EL (cell line): ENCODE measurements around the gene NOS1AP.
"Not testable (repeated sequence)": the region's sequence is repeated elsewhere in the genome, so short reads cannot be mapped to it uniquely, and the experiment has no call there.

Experiments
- DNase-seq: peaks from one replicate; pipeline ENCODE4 v3.0.0-alpha.2; 2016

The NOS1AP gene

DNA sequence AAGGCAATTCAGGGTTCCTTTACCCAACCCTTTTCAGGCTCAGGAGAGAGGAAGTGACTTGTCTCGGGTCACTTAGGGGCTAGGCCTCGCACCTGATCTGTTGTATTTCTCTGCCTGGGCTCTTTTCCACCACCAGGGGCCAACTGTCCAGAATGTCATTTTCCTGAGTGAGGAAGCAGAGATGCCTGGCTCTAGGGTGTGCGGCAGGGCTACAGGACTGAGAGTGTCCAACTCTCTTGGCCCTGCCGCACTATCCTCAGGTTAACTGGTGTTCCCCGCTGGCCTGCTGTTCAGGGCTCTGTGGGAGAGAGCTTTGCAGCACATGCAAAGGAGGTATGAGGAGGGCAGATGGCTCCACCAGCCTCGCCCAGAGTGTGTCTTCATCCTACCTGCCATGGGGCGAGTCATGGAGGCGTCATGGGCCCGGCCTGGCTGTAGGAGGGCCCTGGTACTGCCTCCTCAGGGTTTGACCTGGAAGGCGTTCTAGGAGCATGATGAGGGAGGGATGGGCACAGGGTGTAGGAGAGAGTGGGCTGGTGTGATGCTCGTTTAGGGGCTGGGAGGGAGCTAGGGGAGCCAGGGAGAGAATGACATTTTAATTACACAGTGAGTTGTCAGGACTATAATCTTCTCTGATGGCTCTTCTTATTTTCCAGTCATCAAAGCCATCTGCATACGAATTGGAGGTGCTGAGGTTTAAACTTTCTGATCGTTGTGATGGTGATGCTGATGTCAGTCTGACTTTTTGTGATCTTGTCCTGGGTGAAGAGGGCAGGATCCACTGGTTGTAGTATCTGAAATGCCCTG, 128.3 kb downstream of the NOS1AP start:
- DNase-seq: no peak

GRCh38 chr1:162200096-162200847, 130.8 kb downstream of the NOS1AP start:
- no peak for DNase-seq

DNA sequence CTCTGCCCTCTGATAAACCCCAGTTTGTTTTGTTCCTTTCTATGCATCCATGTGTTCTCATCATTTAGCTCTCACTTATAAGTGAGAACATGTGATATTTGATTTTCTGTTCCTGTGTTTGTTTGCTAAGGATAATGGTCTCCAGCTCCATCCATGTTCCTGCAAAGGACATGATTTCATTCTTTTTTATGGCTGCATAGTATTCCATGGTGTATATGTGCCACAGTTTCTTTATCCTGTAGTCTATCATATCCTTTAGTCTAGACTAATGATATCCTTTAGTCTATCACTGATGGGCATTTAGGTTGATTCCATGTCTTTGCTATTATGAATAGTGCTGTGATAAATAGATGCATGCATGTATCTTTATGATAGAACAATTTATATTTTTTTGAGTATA, 131.6 kb downstream of the NOS1AP start:
- DNase-seq: not testable (repeated sequence)

- DNase-seq: no peak
These were observed 134.8 kb downstream of the NOS1AP start for GRCh38 chr1:162204129-162204822.

GRCh38 chr1:162204823-162205155, 135.3 kb downstream of the NOS1AP start:
- DNase-seq: no peak

- no peak for DNase-seq
These were observed 136.8 kb downstream of the NOS1AP start for GRCh38 chr1:162206300-162206699.

- no peak for DNase-seq
These were observed 137.5 kb downstream of the NOS1AP start for GRCh38 chr1:162206749-162207635.

DNA sequence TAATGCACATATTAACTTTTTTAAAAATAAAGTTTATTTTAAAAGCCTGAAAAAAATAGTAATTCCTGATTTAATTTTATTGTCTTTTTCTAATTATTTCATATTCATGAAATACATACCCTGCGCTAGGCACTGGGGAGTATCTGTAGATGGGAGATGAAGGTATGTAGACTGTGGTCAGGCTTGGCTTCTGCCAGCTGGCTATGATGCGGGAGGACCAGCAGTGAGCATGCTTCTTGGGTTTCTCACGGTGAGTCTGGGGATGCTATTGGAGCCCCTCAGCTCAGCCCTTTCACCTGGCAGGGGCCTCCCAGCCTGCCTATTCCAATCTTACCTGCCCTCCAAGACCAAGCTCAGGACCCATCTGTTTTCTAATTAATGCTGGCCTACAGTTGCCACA, 138.4 kb downstream of the NOS1AP start:
- no peak for DNase-seq

- DNase-seq: no peak
These were observed 140.7 kb downstream of the NOS1AP start for GRCh38 chr1:162210196-162210595.

DNA sequence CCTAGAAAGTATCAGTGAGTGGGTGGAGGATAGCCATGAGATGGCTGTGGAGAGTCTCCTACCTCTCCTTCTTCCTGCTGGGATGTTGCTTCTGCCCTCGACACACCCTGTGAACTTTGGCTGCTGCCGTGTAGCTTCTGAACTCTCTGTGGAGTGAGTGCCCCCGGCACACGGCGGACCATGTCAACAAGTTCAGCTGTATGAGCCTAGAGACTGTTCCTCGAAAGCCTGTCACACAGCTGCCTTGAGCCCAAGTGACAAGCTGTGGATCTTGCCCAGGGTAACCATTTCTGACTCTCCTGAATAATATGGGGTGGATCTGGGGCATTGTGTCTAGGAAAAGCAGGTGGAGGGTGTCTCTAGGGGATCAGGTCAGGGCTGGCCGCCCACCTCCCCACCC, 143.2 kb downstream of the NOS1AP start:
- DNase-seq: no peak

- no peak for DNase-seq
These were observed 143.9 kb downstream of the NOS1AP start for GRCh38 chr1:162213281-162213912.

- DNase-seq: no peak
These were observed 144.7 kb downstream of the NOS1AP start for GRCh38 chr1:162214202-162214601.

DNA sequence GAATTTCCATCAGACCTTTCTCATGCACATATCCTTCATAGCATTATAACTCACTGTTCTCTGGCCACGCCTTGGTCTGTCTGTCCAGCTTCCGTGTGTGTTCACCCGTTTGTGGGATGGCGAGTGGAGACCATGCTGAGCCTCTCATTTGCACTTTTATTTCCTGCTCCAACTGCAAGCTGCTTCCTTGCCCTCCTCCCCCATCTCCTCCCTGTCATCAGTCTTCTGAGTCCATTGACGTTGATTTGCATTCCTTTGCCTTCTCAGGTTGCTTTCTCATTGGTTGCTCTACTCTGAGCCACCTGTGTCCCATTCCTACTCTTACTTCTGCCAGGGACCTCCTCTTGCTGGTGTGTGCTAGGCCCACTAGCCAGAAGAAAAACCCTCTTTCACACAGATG, 146.4 kb downstream of the NOS1AP start:
- DNase-seq: no peak

DNA sequence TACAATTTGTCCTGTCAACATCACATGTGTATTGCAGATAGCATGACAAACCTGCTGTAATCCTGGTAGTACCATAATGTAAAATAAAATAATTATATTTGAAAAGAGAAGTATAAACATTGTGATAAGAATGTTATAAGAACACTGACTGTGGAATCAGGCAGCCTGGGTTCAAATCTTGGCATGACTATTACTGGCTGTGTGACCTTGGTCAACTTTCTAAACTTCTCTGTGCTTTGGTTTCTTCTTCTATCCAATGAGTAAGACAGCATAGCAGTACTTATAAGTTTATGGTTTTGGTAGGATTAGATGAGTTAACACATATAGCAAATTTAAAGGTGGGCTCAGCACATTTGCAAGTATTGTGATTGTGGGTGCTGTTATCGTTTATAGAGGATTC, 147.1 kb downstream of the NOS1AP start:
- no peak for DNase-seq

- DNase-seq: no peak
These were observed 148.2 kb downstream of the NOS1AP start for GRCh38 chr1:162217706-162218105.

- DNase-seq: no peak
These were observed 149.1 kb downstream of the NOS1AP start for GRCh38 chr1:162218546-162218945.

GRCh38 chr1:162218975-162219374, 149.5 kb downstream of the NOS1AP start:
- DNase-seq: no peak

- DNase-seq: no peak
These were observed 150.0 kb downstream of the NOS1AP start for GRCh38 chr1:162219461-162219860.

DNA sequence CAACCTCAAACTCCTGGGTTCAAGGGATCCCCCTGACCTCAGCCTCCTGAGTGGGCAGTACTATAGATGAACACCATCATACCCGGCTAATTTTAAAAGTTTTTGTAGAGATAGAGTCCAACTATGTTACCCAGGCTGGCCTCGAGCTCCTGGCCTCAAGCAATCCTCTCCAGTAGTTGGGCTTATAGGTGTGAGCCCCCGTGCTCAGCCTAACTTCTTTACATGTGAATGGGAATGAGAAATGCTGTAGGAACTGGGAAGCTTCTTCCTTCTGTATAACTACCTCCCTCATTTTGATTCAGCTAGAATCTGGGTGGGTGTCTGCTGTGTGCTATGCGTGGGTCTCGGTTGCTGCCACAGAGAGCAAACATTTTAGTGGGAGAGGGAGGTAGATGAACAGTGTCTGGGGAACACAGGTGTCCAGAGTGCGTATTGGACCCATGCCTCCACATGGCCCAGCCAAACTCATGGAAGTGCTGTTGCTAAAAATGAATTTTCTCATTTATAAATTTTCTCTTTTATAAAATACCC, 150.6 kb downstream of the NOS1AP start:
- DNase-seq: no peak

DNA sequence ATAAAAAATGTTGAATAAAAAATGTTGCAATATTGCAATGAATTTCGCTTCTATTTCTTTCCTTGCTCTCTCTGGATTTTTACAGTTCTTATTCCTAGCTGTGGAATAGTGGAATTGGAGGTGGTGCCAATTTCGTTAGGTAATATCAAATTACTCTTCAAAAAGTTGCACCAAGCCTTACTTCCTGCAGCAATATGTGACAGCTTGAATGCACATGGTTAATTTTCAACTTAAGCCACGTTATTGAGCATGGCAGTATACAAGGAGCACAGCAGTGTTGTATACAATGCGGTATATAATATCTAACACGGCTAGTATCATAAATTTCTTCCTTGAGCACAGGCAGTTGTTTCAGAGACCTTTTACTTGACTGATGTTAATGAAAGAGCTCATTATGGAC, 152.5 kb downstream of the NOS1AP start:
- no peak for DNase-seq

DNA sequence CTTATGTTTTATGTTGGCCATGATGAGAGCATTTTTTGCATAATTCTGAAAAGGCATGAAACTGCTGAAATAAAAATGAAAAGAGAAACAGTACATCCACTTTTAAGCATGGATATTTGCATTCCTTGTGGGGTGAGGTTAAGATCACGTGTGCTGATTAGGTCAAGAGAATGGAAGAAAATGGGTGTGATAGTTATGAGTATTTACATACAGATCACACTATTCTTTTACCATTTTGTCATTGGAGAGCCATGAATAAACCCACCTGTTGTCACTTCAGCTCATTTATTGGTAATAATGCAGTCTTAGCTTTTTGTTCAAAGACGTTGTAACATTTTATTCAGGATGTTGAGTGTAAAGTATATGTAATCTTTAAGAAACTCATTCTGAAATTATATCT, 153.2 kb downstream of the NOS1AP start:
- no peak for DNase-seq

GRCh38 chr1:162223488-162223887, 154.0 kb downstream of the NOS1AP start:
- no peak for DNase-seq
